Measurements from ENCODE around the gene BSND.

DNA sequence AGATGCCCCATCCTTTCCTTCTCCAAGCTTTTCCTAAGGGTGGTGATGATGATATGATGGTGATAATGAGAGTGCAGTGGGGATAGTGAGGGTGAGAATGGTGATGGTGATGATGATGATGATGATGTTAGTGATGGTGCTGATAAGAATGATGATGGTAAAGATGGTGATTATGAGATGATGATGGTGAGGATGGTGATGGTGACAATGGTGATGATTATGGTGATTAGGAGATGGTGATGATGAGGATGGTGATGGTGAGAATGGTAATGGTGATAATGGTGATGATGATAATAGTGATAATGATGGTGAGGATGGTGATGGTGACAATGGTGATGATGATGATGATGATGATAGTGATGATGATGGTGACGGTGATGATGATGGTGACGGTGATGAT is 4.0 kb downstream of the BSND start:
- no peak for TF ChIP-seq EZH2phosphoT487 (IDR thresholded peaks at IDR 0.05; ENCODE audit: low read depth)
- TF ChIP-seq, protein P1, sequence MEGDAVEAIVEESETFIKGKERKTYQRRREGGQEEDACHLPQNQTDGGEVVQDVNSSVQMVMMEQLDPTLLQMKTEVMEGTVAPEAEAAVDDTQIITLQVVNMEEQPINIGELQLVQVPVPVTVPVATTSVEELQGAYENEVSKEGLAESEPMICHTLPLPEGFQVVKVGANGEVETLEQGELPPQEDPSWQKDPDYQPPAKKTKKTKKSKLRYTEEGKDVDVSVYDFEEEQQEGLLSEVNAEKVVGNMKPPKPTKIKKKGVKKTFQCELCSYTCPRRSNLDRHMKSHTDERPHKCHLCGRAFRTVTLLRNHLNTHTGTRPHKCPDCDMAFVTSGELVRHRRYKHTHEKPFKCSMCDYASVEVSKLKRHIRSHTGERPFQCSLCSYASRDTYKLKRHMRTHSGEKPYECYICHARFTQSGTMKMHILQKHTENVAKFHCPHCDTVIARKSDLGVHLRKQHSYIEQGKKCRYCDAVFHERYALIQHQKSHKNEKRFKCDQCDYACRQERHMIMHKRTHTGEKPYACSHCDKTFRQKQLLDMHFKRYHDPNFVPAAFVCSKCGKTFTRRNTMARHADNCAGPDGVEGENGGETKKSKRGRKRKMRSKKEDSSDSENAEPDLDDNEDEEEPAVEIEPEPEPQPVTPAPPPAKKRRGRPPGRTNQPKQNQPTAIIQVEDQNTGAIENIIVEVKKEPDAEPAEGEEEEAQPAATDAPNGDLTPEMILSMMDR (IDR thresholded peaks at IDR 0.05; ENCODE audit: low read depth, low read length): no peak
